Spinal cord (tissue), 10 donors: ENCODE data around the gene BCL2L1. TPM values are rescaled to one million over a fixed set of nuclear protein-coding genes. Genes with fewer than 3 reads are reported as not detected.
"Not testable (repeated sequence)": the region's sequence is repeated elsewhere in the genome, so short reads cannot be mapped to it uniquely, and the experiment has no call there.

Source experiments
- DNase-seq, 6 donors: peaks; one replicate each; pipeline versions ENCODE4 v3.0.0 to v3.0.0-alpha.2; 2013 to 2015; ENCODE audit warnings: low spot score in 6 of 6, low read depth in 4 of 6
- H3K27ac ChIP-seq: one replicate; pipeline ENCODE4 v1.5.1; 2013; ENCODE audit warnings: low read depth, low read length, control low read depth
- H3K27me3 ChIP-seq: one replicate; pipeline ENCODE4 v1.6.1; 2013; ENCODE audit warnings: low read length; ENCODE audit not compliant: control insufficient read depth, insufficient read depth
- H3K36me3 ChIP-seq: one replicate; pipeline ENCODE4 v1.6.1; 2013; ENCODE audit warnings: low read length; ENCODE audit not compliant: control insufficient read depth, insufficient read depth
- H3K4me1 ChIP-seq: one replicate; pipeline ENCODE4 v1.6.1; 2013; ENCODE audit warnings: low read length; ENCODE audit not compliant: control insufficient read depth, insufficient read depth
- H3K4me3 ChIP-seq: one replicate; pipeline ENCODE4 v1.5.1; 2013; ENCODE audit warnings: low read depth, low read length, control low read depth
- H3K9me3 ChIP-seq: one replicate; pipeline ENCODE4 v1.6.1; 2013; ENCODE audit warnings: low read length; ENCODE audit not compliant: control insufficient read depth, insufficient read depth
- WGBS: methylation state at CpG from one replicate; pipeline ENCODE4 v1.1.5; 2013; ENCODE audit warnings: missing lambda C conversion rate; ENCODE audit not compliant: insufficient coverage; 5-methylcytosine and 5-hydroxymethylcytosine counted together
- polyA plus RNA-seq, 2 donors: library from polyadenylated mRNA; unstranded; fragments of 120-200 nt; gene quantifications; one replicate each; pipeline ENCODE4 v1.2.1, GENCODE V29; 2013; ENCODE audit not compliant: insufficient read length in 2 of 2
- total RNA-seq, 2 donors: library from RNA; depleted of rRNA in 1 of 2; stranded (reverse); fragments of 120-200 nt in 1 of 2; fragments of >200 nt in 1 of 2; gene quantifications; one replicate each; pipeline versions ENCODE4 v1.2.3 to v1.2.4, GENCODE V29; 2013 to 2014
- donor health status: healthy.

Gene BCL2L1
- total and polyA plus RNA-seq, 4 donors: 56.0 to 82.7 (median 65.4) TPM

- peak in 1 of 6 donors; percentile 47 for DNase-seq
- no peaks in the 10 kb centered on the region for H3K27me3 ChIP-seq
- H3K27ac ChIP-seq: peak overlapping the region; percentile 44
- H3K9me3 ChIP-seq: no peaks in the 10 kb centered on the region
- peaks cover 15% of the 10 kb centered on the region for H3K36me3 ChIP-seq
- H3K4me1 ChIP-seq: peaks cover 23% of the 10 kb centered on the region
- no peak overlapping the region for H3K4me3 ChIP-seq
- 79% methylated on average over 8 of the region's 11 CpGs for WGBS
Observed at GRCh38 chr20:31675828-31676608, 46.6 kb downstream of the BCL2L1 start.

- peak in 1 of 6 donors; percentile 75 for DNase-seq
Observed at GRCh38 chr20:31674895-31675827, 47.5 kb downstream of the BCL2L1 start.

GRCh38 chr20:31673943-31674463, 48.7 kb downstream of the BCL2L1 start:
- Histone ChIP-seq H3K27ac (no peak overlapping the region), H3K4me1 (peaks cover 43% of the 10 kb centered on the region), H3K36me3 (peaks cover 10% of the 10 kb centered on the region), H3K9me3 (no peaks in the 10 kb centered on the region), H3K27me3 (no peaks in the 10 kb centered on the region), H3K4me3 (no peak overlapping the region)
- 75% methylated on average over 1 of the region's 2 CpGs for WGBS
- DNase-seq: no peak

More at GRCh38 chr20:31674895-31675827, 47.5 kb downstream of the BCL2L1 start:
- Histone ChIP-seq H3K27me3 (no peaks in the 10 kb centered on the region), H3K27ac (peak overlapping the region; percentile 44), H3K4me3 (no peak overlapping the region), H3K4me1 (peaks cover 31% of the 10 kb centered on the region), H3K9me3 (no peaks in the 10 kb centered on the region), H3K36me3 (peaks cover 15% of the 10 kb centered on the region)
- whole genome bisulfite sequencing: 64% methylated on average over 7 of the region's 10 CpGs

GRCh38 chr20:31673435-31673834, 49.2 kb downstream of the BCL2L1 start:
- Histone ChIP-seq H3K36me3 (peaks cover 12% of the 10 kb centered on the region), H3K27me3 (no peaks in the 10 kb centered on the region), H3K4me3 (no peak overlapping the region), H3K4me1 (peaks cover 44% of the 10 kb centered on the region), H3K9me3 (no peaks in the 10 kb centered on the region), H3K27ac (no peak overlapping the region)
- DNase-seq: no peak

- Histone ChIP-seq H3K9me3 (no peaks in the 10 kb centered on the region), H3K36me3 (peaks cover 18% of the 10 kb centered on the region), H3K4me3 (no peak overlapping the region), H3K27ac (peak overlapping the region; percentile 81), H3K27me3 (no peaks in the 10 kb centered on the region), H3K4me1 (peaks cover 55% of the 10 kb centered on the region)
- DNase-seq: no peak
- 100% methylated on average over 1 of the region's 2 CpGs for WGBS
Observed at GRCh38 chr20:31671324-31671723, 51.3 kb downstream of the BCL2L1 start.

- no peak overlapping the region for H3K4me3 ChIP-seq
- H3K27ac ChIP-seq: peak overlapping the region; percentile 81
- peaks cover 57% of the 10 kb centered on the region for H3K4me1 ChIP-seq
- H3K27me3 ChIP-seq: no peaks in the 10 kb centered on the region
- peak in 4 of 6 donors; percentile 48 to 80 (median 64) for DNase-seq
- H3K36me3 ChIP-seq: peaks cover 26% of the 10 kb centered on the region
- 24% methylated on average over 9 of the region's 10 CpGs for WGBS
- no peaks in the 10 kb centered on the region for H3K9me3 ChIP-seq
Observed at GRCh38 chr20:31670371-31671228, 52.1 kb downstream of the BCL2L1 start.

- H3K27me3 ChIP-seq: no peaks in the 10 kb centered on the region
- peaks cover 52% of the 10 kb centered on the region for H3K4me1 ChIP-seq
- H3K27ac ChIP-seq: peak overlapping the region; percentile 81
- WGBS: 64% methylated on average over 1 of the region's 3 CpGs
- H3K9me3 ChIP-seq: no peaks in the 10 kb centered on the region
- no peak for DNase-seq
- H3K36me3 ChIP-seq: peaks cover 33% of the 10 kb centered on the region
- H3K4me3 ChIP-seq: no peak overlapping the region
Observed at GRCh38 chr20:31669876-31670275, 52.8 kb downstream of the BCL2L1 start.

GRCh38 chr20:31668944-31669343, 53.7 kb downstream of the BCL2L1 start:
- H3K9me3 ChIP-seq, H3K4me3 ChIP-seq, H3K27me3 ChIP-seq, DNase-seq, H3K27ac ChIP-seq: not testable (repeated sequence)
- Histone ChIP-seq H3K36me3 (peaks cover 42% of the 10 kb centered on the region), H3K4me1 (peaks cover 54% of the 10 kb centered on the region)
- 100% methylated on average over 1 of the region's 2 CpGs for WGBS
